GM18526 (cell line): ENCODE results near the gene IGFBP6.

Source experiments
- POLR2A ChIP-seq: IDR thresholded peaks from 3 replicates; pipeline ENCODE4 v1.6.1; 2011; ENCODE audit not compliant: insufficient read length; ENCODE audit errors: extremely low read depth

Gene IGFBP6, protein sequence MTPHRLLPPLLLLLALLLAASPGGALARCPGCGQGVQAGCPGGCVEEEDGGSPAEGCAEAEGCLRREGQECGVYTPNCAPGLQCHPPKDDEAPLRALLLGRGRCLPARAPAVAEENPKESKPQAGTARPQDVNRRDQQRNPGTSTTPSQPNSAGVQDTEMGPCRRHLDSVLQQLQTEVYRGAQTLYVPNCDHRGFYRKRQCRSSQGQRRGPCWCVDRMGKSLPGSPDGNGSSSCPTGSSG

GRCh38 chr12:53097564-53098353, at the start of gene IGFBP6:
Gene IGFBP6 (plus strand): TSS chr12:53097667. CDS start chr12:53097718, 51 bp downstream.
- peak; percentile 47 for TF ChIP-seq POLR2A

DNA sequence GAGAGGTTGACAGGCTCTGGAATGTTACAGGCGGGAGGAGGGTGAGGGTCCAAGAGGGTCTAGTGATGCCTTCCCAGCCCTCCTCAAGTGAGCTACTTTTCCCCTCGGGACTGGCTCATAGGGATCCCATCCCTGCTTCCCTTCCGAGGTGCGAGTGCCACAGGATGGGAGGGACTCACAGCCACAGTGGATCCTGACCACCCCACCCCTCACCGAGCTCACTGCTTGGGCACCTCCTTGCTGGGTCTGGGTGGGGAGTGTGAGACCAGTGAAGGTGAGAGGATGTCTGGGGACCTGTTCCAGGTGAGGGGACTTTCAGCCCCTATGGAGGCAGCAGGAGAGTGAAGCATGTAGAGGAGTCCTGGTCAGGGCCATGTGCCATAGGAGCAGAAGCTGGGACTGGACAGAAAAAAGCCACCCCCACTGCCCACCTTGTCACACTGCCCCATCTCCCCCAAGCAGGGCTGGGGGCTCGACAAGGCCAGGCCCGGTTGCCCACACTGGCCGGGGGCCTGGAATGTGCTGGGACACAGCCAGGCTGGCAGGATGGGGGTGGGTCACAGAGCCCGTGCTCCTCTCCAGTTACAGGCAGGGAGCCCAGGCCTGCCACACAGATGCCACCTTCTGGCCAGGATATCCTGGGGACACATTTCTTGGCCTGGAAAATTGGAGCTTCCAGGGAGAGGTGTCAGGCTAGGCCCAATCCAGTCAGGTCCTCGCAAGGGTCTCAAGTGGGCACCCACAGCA, 49.3 kb upstream of the IGFBP6 start:
- no peak for TF ChIP-seq POLR2A

GRCh38 chr12:53048780-53049401, 48.6 kb upstream of the IGFBP6 start:
- no peak for TF ChIP-seq POLR2A

DNA sequence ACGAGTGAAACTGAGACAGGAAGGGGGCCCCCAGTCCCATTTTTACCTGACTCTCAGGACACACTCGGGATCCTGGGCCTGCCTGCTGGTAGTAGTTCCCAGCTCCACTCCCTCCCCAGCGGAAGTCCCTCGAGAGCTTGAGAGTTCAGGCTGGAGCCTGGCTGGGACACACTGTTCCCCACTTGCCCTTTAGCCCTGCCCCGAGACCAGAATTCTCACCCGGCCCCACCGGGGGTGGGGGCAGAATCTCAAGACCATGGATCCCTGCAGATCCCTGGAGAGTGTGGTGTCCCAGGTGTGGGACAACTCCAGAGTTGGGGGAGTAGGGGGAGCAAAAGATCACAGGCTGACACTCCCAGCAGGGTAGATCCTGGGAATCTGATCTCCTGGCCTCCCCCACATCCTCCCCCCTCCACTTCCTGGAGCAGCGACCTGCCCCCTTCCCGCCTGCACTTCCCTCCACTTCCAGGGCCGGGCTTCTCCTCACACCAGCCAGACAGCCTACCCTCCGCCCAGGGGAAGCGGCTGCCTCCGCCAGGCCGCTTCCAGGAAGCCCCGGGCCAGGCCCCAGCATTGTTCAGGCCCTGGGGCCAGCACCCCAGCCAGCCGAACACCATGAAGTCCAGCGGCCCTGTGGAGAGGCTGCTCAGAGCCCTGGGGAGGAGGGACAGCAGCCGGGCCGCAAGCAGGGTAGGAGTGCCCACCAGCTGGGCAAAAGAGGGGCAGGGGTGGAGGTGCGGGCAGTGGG, 47.7 kb upstream of the IGFBP6 start, which contains the start of gene TNS2:
Gene TNS2 (plus strand): TSS at position 495 of the 748 bp plus-strand sequence. CDS start 121 bp downstream, at position 616.
- TF ChIP-seq POLR2A = no peak

DNA sequence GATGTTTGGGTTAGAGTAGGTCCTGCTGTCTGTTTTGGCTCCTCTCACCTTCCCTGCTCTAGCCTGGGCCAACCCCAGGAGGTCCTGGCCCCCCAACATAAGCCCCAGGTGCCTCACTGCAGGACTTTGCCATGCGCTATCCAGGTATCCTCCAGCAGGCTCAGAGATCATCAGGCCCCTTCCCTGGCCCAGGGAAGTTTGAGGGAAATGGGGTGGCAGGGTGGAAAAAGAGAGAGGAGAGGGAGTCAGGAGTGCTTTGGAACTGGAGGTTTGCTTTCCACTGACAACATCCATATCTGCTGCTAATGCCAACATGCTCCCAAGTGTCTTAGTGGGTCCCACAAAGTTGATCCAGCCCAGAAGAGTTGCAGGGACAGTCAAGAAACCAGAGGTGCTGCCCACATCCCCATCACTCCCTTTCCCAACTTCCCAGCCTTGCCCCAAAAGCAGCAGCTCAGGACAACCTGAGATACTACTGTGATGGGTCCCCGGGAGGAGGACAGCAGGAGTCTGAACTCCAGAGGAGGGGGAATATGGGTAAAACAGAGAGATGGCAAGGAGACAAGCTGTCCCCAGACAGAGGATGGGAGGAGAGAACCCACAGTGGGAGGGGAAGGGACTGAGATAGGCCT, 46.9 kb upstream of the IGFBP6 start:
- no peak for TF ChIP-seq POLR2A

- no peak for TF ChIP-seq POLR2A
These were observed 46.2 kb upstream of the IGFBP6 start for GRCh38 chr12:53051058-53051880.

GRCh38 chr12:53051881-53052412, 45.5 kb upstream of the IGFBP6 start:
- no peak for TF ChIP-seq POLR2A

DNA sequence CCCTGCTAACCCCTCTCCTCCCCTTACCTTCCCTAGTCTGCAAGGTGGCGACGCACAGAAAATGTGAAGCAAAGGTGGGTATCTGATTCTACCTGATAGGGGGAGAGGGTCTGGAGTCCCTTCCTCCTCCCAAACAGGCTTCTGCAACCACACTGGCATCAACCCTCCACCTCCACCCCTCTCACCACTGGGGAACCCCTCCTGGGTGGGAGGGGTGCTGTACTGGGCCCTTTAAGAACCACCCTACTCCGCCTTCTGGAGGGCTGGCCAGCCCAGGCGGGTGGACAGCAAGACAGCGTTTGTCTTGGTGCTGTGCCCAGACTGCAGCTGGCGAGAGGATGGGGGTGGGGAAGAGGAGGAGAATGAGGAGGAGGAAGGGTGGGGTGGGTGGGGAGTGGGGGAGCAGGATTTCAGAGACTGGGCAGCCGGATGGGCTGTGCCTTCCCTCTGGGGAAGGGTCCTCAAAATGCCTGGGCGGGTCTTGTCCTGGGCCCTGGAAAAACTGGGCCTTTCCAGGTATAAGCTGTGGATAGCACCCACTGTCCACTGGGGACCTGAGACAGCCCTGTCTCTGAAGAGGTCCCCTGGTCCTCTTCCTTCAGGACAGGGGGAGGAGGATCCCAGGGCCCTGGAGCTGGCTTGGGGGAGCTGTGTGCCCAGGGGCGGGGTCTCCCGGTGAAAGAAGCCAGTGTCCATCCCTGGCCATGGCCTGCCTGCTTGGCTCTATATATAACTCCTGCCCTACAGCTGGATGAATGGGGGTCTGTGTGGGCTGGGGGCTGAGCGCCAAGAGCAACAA, 44.8 kb upstream of the IGFBP6 start:
- TF ChIP-seq POLR2A = no peak

DNA sequence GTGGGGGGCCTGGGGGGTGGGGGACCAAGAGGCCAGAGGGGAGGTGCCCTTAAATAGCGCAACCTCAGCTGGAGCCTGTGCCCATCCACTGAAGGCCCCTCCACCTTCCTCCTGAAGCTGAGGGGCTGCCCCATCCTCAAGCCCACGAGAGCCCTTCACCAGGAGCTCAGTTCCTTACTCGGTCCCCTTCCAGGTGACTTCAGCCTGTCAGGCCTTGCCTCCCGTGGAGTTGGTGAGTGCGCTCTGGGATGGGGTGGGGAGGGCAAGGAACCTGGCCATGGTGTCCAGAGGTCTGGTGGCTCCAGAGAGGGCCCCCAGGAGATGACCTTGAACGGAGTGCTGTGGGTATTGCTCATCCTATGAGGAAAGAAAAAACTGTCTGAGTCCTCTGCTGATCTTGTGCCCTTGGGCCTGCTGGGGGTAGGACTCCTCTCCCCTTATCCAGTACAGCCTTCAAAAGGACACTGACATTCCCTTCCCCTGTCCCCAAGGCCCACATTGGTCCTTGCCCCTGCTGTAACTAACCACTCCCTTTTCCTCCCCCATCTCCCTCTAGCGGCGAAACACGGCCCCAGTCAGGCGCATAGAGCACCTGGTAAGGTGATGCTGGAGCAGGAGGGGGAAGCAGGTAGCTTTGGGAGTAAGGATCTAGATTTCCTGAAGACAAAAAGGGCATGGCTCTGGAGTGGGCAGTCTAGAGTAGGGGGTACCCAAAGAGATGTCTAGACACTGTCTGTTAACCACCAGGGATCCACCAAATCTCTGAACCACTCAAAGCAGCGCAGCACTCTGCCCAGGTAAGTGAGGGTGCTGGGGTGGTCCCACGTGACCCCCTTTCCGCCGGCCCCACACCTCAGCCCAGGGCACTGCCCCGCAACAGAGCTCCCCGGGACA, 44.0 kb upstream of the IGFBP6 start:
- no peak for TF ChIP-seq POLR2A

GRCh38 chr12:53054112-53054878, 43.2 kb upstream of the IGFBP6 start:
- TF ChIP-seq POLR2A = peak; percentile 21
